Esophagus muscularis mucosa (tissue), 4 donors: Measurements from ENCODE around the gene C7orf25.

ENCODE experiments used
- EP300 ChIP-seq: sonication (generic); formaldehyde crosslinking; IDR thresholded peaks from one replicate; pipeline ENCODE4 v1.6.1; 2017; ENCODE audit warnings: antibody characterized with exemption
- POLR2A ChIP-seq: fragments of 450-650 bp; IDR thresholded peaks from one replicate; pipeline ENCODE4 v1.6.1; 2017; ENCODE audit warnings: antibody characterized with exemption, moderate library complexity, mild to moderate bottlenecking, low read depth
- TF ChIP-seq, protein P1 (sequence below), 3 experiments: fragments of 200-600 bp in 2 of 3; fragments of 450-650 bp in 1 of 3; sonication (generic) in 2 of 3; IDR thresholded peaks; one replicate each; pipeline ENCODE4 v1.5.1; 2017 to 2019; ENCODE audit warnings: antibody characterized with exemption in 3 of 3, mild to moderate bottlenecking in 2 of 3, moderate library complexity in 1 of 3

DNA sequence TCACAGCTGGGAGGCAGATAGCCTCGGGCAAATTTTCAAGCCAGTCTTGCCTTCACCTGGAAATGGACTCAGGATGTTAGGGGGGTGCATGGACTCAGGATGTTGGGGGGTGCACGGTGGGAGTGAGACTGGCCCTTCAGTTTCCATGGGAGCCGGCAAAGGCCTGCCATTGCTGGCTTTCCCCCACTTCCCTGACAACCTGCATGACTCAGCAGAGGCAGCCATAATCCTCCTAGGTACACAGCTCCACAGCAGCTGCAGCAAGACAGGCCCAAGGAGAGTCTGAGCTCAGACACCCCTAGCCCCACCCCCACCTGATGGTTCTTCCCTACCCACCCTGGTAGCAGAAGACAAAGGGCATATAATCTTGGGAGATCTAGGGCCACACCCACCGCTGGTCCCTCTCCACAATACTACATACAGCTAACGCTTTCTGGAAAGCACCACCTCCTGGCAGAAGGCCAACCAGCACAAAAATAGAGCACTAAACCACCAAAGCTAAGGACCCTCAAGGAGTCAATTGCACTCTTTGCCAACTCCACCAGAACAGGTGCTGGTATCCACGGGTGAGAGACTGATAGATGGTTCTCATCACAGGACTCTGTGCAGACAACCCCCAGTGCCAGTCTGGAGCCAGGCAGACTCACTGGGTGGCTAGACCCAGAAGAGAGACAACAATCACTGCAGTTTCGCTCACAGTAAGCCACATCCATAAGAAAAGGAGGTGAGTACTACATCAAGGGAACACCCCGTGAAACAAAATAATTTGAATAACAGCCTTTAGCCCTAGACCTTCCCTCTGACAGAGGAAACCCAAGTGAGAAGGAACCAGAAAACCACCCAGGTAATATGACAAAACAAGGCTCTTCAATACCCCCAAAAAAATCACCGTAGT lies 18.3 kb downstream of the C7orf25 start:
- TF ChIP-seq, protein P1, sequence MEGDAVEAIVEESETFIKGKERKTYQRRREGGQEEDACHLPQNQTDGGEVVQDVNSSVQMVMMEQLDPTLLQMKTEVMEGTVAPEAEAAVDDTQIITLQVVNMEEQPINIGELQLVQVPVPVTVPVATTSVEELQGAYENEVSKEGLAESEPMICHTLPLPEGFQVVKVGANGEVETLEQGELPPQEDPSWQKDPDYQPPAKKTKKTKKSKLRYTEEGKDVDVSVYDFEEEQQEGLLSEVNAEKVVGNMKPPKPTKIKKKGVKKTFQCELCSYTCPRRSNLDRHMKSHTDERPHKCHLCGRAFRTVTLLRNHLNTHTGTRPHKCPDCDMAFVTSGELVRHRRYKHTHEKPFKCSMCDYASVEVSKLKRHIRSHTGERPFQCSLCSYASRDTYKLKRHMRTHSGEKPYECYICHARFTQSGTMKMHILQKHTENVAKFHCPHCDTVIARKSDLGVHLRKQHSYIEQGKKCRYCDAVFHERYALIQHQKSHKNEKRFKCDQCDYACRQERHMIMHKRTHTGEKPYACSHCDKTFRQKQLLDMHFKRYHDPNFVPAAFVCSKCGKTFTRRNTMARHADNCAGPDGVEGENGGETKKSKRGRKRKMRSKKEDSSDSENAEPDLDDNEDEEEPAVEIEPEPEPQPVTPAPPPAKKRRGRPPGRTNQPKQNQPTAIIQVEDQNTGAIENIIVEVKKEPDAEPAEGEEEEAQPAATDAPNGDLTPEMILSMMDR (IDR thresholded peaks at IDR 0.05) = no peak
- no peak for TF ChIP-seq POLR2A
- no peak for TF ChIP-seq EP300
